ENCODE results near the gene PCSK1. TPM values are rescaled to one million over a fixed set of nuclear protein-coding genes. Genes with fewer than 3 reads are reported as not detected.

PCSK1 gene
- total RNA-seq, 1 experiment from 2014 or later: not detected

DNA sequence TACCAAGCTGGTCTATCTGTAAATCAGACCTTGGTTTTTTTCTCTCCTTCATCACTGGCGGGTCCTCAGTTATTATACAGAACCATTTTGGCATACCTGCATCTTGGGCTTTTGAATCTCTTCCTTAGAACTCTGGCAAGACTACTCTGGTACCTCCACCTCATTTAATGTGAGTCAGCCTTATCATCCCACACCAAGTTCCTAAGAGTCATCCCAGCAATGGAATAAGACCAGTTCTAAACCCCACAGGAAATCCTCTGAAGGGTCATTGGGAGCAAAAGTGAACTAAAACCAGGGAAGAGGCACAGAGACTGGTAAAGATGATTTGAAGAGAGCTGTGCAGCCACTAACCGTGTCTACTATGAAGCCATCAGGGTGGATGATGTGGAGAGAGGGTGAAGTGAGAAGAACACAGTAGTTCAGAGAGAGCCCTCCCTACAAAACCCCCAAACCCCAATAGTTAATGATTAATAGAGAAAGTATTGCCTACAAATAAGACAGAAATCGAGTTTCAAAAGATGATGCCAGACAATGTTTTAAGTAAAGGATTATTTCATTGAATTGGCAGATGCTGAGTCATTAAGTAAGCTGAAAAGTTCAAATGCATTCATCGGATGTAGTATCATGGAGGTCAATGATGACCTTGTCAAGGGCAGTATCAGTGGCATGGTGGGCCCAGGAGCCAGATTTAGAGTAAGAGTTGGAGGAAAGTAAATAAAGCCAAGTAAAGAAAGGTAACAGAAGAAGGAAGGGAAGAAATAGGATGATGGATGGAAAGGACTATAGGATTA lies 85.4 kb downstream of the PCSK1 start:
- TF ChIP-seq EZH2phosphoT487 (IDR thresholded peaks at IDR 0.05; ENCODE audit: borderline replicate concordance): no peak
- no peak for TF ChIP-seq FOSL1 (IDR thresholded peaks at IDR 0.05; ENCODE audit: low read depth)
- TF ChIP-seq, protein P1, sequence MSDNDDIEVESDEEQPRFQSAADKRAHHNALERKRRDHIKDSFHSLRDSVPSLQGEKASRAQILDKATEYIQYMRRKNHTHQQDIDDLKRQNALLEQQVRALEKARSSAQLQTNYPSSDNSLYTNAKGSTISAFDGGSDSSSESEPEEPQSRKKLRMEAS (IDR thresholded peaks at IDR 0.05): no peak
- TF ChIP-seq, protein P2, sequence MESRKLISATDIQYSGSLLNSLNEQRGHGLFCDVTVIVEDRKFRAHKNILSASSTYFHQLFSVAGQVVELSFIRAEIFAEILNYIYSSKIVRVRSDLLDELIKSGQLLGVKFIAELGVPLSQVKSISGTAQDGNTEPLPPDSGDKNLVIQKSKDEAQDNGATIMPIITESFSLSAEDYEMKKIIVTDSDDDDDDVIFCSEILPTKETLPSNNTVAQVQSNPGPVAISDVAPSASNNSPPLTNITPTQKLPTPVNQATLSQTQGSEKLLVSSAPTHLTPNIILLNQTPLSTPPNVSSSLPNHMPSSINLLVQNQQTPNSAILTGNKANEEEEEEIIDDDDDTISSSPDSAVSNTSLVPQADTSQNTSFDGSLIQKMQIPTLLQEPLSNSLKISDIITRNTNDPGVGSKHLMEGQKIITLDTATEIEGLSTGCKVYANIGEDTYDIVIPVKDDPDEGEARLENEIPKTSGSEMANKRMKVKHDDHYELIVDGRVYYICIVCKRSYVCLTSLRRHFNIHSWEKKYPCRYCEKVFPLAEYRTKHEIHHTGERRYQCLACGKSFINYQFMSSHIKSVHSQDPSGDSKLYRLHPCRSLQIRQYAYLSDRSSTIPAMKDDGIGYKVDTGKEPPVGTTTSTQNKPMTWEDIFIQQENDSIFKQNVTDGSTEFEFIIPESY (IDR thresholded peaks at IDR 0.05; ENCODE audit: extremely low read depth, insufficient replicate concordance, low read length): no peak
- TF ChIP-seq POLR2AphosphoS5 (IDR thresholded peaks at IDR 0.05; ENCODE audit: low read depth, low read length): no peak
- TF ChIP-seq ZNF274 (IDR thresholded peaks at IDR 0.05; ENCODE audit: low read depth, low read length): no peak
- no peak for TF ChIP-seq SIN3A (IDR thresholded peaks at IDR 0.05; ENCODE audit: low read depth)
- H3K4me1 ChIP-seq (ENCODE audit: control insufficient read depth in 1 of 2, insufficient read depth in 2 of 2, low read length in 2 of 2): no peaks in the 10 kb centered on the region
- H3K27me3 ChIP-seq (ENCODE audit: insufficient read depth, low read length): no peaks in the 10 kb centered on the region
- no peaks in the 10 kb centered on the region for H4K20me1 ChIP-seq (ENCODE audit: insufficient read depth)
- RAD21 ChIA-PET (ENCODE audit: low non-redundant PET in 1 of 2, low total read pairs in 2 of 2, uncharacterized antibody in 2 of 2, unreplicated experiment in 2 of 2): no interaction called here
- DNase-seq (ENCODE audit: low read depth, low spot score) (no peak), ATAC-seq (no peak)
- H3K36me3 ChIP-seq (ENCODE audit: control insufficient read depth in 1 of 2, insufficient read depth in 2 of 2, low read length in 2 of 2): no peaks in the 10 kb centered on the region
- no peak overlapping the region for H3K4me3 ChIP-seq (replicated peaks in 1 of 2; ENCODE audit: low read depth in 1 of 2, low read length in 2 of 2)
- no peak overlapping the region for H2AFZ ChIP-seq (ENCODE audit: low read depth, low read length, poor library complexity, severe bottlenecking)
- H3K27ac ChIP-seq (ENCODE audit: low read depth, low read length): no peak overlapping the region
- intact Hi-C loops (cut with micrococcal nuclease): loop anchor here (5.0 to 10.0 kb wide), 3 partner anchors 377 to 815 kb away; partner anchors contain the start of gene ERAP2
- no peak overlapping the region for H3K4me2 ChIP-seq (ENCODE audit: low read length)
- CTCF ChIA-PET: interaction anchor here (0.9 kb wide), 1 partner anchor 248 kb away, joined by 3 read pairs; no protein-coding TSS in a partner anchor
- no peaks in the 10 kb centered on the region for H3K9me2 ChIP-seq (ENCODE audit: insufficient read depth)
- H3K79me2 ChIP-seq (ENCODE audit: insufficient read depth, low read length): no peaks in the 10 kb centered on the region
- H3K9ac ChIP-seq (ENCODE audit: low read length): no peak overlapping the region
- BruUV-seq (replicated peaks): no TSS peak
- H3K9me3 ChIP-seq (ENCODE audit: control insufficient read depth in 1 of 2, insufficient read depth in 1 of 2, low read depth in 1 of 2, low read length in 2 of 2): no peaks in the 10 kb centered on the region
- POLR2A ChIA-PET: no interaction called here

Data from HCT116 (cell line).